H1 (cell line): ENCODE results near the gene CCDC7. TPM values are rescaled to one million over a fixed set of nuclear protein-coding genes. Genes with fewer than 3 reads are reported as not detected.

ENCODE experiments used
- TBP ChIP-seq: IDR thresholded peaks from 2 replicates; pipeline ENCODE4 v1.6.1; 2011; ENCODE audit warnings: low read depth, low read length, improper control_type of control experiment
- TCF12 ChIP-seq: IDR thresholded peaks from 2 replicates; pipeline ENCODE4 v1.6.1; 2011; ENCODE audit warnings: low read depth, mild to moderate bottlenecking, low read length
- polyA plus RNA-seq, 7 experiments: library from polyadenylated mRNA; depleted of rRNA in 3 of 7; stranded (reverse) in 5 of 7; unstranded in 2 of 7; fragments of >200 nt in 5 of 7; fragments of 200-250 nt in 2 of 7; gene quantifications; 1 replicate in 5 of 7; 2 replicates in 1 of 7; 4 replicates in 1 of 7; pipeline versions ENCODE4 v1.2.1 to v1.2.3, GENCODE V29; 2011 to 2013; ENCODE audit warnings: missing spikeins in 2 of 7, mixed read lengths in 2 of 7
- total RNA-seq: library from RNA; stranded (reverse); fragmentation: NEBNext Ultra II Directional; extraction: Animal tissue kit (Norgen Biotek cat#: 25700); gene quantifications from 2 replicates; pipeline ENCODE4 v1.2.1, GENCODE V29; 2021
- TF ChIP-seq, protein P1 (sequence below): IDR thresholded peaks from 2 replicates; pipeline ENCODE4 v1.6.1; 2012; ENCODE audit warnings: inconsistent platforms

CCDC7 gene
- total and polyA plus RNA-seq, 2 of the 8 experiments (the other 6 are each of a cell fraction or from before 2014, with no cell fraction given) = 0.18 to 0.74 TPM

DNA sequence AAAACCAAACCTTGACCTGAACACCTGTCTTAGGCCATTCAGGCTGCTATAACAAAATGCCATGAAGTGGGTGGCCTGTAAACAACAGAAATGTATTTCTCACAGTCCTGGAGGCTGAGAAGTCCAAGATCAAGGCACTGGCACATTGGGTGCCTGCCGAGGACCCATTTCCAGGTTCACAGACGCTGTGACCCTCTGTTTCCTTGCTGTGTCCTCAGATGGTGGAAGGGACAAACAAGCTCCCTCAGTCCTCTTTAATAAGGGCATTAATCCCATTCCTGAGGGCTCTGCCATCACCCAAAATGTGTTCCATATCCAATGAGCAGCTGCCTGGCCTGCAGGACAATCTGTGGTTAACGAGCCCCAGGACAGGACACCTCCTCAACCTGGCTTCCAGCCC lies 444.5 kb downstream of the CCDC7 start (continued):
- TF ChIP-seq, protein P1, sequence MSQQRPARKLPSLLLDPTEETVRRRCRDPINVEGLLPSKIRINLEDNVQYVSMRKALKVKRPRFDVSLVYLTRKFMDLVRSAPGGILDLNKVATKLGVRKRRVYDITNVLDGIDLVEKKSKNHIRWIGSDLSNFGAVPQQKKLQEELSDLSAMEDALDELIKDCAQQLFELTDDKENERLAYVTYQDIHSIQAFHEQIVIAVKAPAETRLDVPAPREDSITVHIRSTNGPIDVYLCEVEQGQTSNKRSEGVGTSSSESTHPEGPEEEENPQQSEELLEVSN = no peak
- TF ChIP-seq TBP = no peak
- TF ChIP-seq TCF12 = no peak
